NCI-H82 treated with DMSO at 0.1 percent for 48 hours (cell line): ENCODE measurements around the gene STRIP2.
"Not testable (repeated sequence)": the region's sequence is repeated elsewhere in the genome, so short reads cannot be mapped to it uniquely, and the experiment has no call there.

Experiments used
- DNase-seq: peaks from one replicate; lab custom pipeline; 2025; ENCODE audit not compliant: unreplicated experiment; lab: John Stamatoyannopoulos, UW

Gene STRIP2

DNA sequence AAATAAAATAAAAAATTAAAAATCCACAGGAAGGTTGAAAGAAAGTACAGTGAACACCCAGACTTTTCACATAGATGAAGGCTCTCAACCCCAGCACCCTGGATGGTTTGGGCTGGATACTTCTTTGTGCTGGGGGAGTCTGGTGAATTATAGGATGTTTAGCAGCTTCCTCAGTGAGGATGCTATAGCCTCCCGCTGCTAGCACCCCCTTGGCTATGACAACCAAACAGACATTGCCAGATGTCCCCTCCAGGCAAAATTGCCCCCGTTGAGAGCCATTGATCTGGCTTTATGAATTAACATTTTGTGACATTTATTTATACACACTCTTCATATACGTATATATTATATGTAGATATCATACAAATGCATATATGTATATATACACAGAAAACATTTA, 89.7 kb downstream of the STRIP2 start:
- no peak for DNase-seq

GRCh38 chr7:129524405-129524804, 90.2 kb downstream of the STRIP2 start:
- DNase-seq, result not testable (repeated sequence)

DNA sequence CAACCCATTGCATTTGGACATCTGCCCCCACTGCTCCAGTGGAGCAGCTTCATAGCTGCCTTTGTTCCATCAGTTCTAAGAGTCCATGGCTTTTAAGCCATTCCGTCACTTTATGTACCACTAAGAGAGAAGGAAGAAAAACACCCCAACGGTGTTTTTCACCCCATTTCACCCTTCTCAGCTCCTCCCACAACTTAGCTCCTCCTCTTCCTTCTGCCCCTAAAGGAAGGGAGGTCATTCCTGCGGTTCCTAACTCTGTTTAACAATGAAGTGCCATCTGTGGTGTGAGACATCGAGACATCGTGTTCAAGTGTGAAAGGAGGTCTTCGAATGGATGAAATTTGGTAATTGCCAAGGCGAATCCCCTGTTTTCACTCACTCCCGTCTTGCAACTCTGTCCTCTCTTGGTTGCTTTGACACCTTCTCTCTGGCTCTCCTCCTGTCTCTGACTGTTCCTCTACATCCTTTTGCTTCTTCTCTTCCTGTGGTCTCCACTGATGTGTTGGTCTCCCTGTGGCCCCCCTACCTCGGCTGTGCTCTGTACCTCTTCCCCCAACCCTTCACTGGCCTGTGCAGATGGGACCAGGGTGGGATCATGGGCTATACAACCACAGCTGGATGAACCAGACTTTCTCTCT, 91.1 kb downstream of the STRIP2 start:
- no peak for DNase-seq

- no peak for DNase-seq
These were observed 95.4 kb downstream of the STRIP2 start for GRCh38 chr7:129529643-129530042.

- no peak for DNase-seq
These were observed 96.7 kb downstream of the STRIP2 start for GRCh38 chr7:129530795-129531391.

DNA sequence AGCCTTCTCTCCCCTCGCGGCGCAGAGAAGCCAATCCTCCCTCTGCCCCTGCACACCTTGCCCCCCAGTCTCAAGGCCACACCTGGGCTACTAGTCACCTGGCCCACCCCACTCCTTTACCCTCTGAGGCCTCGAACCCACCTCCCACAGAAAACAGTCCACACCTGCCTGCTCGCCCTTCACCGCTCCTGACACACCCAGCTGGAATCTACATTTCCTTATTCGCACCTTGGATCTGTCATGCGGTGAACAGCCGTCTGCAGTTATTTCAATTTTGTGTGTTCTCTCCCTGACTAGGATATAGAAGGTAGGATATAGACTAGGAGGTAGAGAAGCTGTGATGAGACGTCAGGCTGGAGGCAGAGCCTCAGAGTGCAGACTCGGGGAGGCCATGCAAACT, 97.5 kb downstream of the STRIP2 start:
- no peak for DNase-seq

DNA sequence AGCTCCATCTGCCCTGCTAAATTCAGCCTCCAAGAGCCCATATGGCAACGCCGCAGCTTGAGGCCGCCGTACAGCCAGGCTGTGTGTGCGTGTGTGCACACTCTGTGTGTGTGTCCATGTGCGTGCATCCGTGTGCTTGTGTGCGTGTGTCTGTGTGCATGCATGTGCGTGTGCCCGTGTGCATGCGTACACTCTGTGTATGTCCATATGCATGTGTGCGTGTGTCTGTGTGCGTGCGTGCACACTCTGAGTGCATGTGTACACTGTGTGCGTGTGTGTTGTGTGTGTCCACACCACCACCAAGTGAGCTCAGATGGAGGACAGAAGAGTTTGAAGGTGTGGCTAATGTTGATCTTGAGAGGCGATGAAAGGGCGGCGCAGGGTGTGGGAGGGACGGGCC, 98.1 kb downstream of the STRIP2 start:
- DNase-seq, result no peak

DNA sequence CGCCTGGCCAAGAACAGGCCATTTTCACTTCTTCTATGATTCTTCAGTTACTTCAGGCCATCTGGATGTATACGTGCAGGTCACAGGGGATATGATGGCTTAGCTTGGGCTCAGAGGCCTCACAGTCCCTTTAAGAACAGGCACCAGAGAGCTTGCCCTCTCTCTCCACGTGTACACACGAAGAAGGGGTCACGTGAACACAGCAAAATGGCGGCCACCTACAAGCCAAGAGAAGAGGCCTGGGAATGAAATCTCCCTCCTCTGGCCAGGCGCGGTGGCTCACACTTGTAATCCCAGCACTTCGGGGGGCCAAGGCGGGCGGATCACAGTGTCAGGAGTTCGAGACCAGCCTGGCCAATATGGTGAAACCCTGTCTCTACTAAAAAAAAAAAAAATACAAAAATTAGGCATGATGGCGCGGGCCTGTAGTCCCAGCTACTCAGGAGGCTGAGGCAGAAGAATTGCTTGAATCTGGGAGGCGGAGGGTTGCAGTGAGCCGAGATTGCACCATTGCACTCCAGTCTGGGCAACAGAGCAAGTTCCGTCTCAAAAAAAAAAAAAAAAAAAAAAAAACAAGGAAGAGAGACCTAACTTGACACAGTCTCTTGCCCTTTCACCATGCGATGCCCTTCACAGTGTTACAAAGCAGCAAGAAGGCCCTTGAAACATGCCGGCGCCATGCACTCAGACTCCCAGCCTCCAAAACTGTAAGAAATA, 100.5 kb downstream of the STRIP2 start:
- not testable (repeated sequence) for DNase-seq

GRCh38 chr7:129535896-129536295, 101.7 kb downstream of the STRIP2 start:
- no peak for DNase-seq

- no peak for DNase-seq
These were observed 102.1 kb downstream of the STRIP2 start for GRCh38 chr7:129536323-129536722.
